SW 1271 (cell line): ENCODE results near the gene ADCY7.

ENCODE experiments used
- DNase-seq, 2 experiments: peaks; one replicate each; lab custom pipeline; 2025; lab: John Stamatoyannopoulos, UW

The ADCY7 gene

GRCh38 chr16:50267651-50268050 is 1.3 kb downstream of the ADCY7 start:
- DNase-seq: no peak

GRCh38 chr16:50268352-50268751 is 2.0 kb downstream of the ADCY7 start:
- DNase-seq: no peak

GRCh38 chr16:50269061-50269705 is 2.8 kb downstream of the ADCY7 start:
- no peak for DNase-seq

- DNase-seq: no peak
Measured at GRCh38 chr16:50269769-50270509, 3.6 kb downstream of the ADCY7 start.

- no peak for DNase-seq
Measured at GRCh38 chr16:50270510-50271147, 4.3 kb downstream of the ADCY7 start.

- no peak for DNase-seq
Measured at GRCh38 chr16:50271148-50272041, 5.0 kb downstream of the ADCY7 start.

GRCh38 chr16:50272111-50272571 is 5.8 kb downstream of the ADCY7 start:
- no peak for DNase-seq

- no peak for DNase-seq
Measured at GRCh38 chr16:50272687-50273381, 6.5 kb downstream of the ADCY7 start.

GRCh38 chr16:50273382-50273690 is 7.0 kb downstream of the ADCY7 start:
- DNase-seq: no peak

- DNase-seq: no peak
Measured at GRCh38 chr16:50273888-50274325, 7.6 kb downstream of the ADCY7 start.

- no peak for DNase-seq
Measured at GRCh38 chr16:50274326-50275097, 8.2 kb downstream of the ADCY7 start.

GRCh38 chr16:50275098-50275415 is 8.7 kb downstream of the ADCY7 start:
- no peak for DNase-seq

GRCh38 chr16:50275428-50276325 is 9.3 kb downstream of the ADCY7 start:
- DNase-seq: no peak

GRCh38 chr16:50276326-50276640 is 9.9 kb downstream of the ADCY7 start:
- DNase-seq: no peak

GRCh38 chr16:50276801-50277555 is 10.6 kb downstream of the ADCY7 start:
- no peak for DNase-seq

- DNase-seq: no peak
Measured at GRCh38 chr16:50278251-50278650, 11.9 kb downstream of the ADCY7 start.

- DNase-seq: no peak
Measured at GRCh38 chr16:50279504-50279865, 13.1 kb downstream of the ADCY7 start.

GRCh38 chr16:50280932-50281331 is 14.6 kb downstream of the ADCY7 start:
- no peak for DNase-seq

GRCh38 chr16:50281391-50282009 is 15.1 kb downstream of the ADCY7 start:
- no peak for DNase-seq
